Adrenal gland (tissue), 5 donors: ENCODE data around the gene NUFIP1.

ENCODE experiments used
- POLR2A ChIP-seq, 2 donors: fragments of 450-650 bp; IDR thresholded peaks; one replicate each; pipeline ENCODE4 v1.6.1; 2017; ENCODE audit warnings: antibody characterized with exemption in 2 of 2, mild to moderate bottlenecking in 2 of 2, moderate library complexity in 1 of 2
- TF ChIP-seq, protein P1 (sequence below), 6 experiments: fragments of 450-650 bp in 4 of 6; fragments of 200-600 bp in 2 of 6; sonication (generic) in 1 of 6; IDR thresholded peaks; 1 replicate in 5 of 6; 2 replicates in 1 of 6; pipeline versions ENCODE4 v1.5.1 to v1.8.0; 2016 to 2021; ENCODE audit warnings: antibody characterized with exemption in 6 of 6, mild to moderate bottlenecking in 2 of 6, moderate library complexity in 1 of 6
- donor health status: DM: no; HTN: no; CAD: no.

- TF ChIP-seq POLR2A (IDR thresholded peaks at IDR 0.05), result no peak
- TF ChIP-seq, protein P1, sequence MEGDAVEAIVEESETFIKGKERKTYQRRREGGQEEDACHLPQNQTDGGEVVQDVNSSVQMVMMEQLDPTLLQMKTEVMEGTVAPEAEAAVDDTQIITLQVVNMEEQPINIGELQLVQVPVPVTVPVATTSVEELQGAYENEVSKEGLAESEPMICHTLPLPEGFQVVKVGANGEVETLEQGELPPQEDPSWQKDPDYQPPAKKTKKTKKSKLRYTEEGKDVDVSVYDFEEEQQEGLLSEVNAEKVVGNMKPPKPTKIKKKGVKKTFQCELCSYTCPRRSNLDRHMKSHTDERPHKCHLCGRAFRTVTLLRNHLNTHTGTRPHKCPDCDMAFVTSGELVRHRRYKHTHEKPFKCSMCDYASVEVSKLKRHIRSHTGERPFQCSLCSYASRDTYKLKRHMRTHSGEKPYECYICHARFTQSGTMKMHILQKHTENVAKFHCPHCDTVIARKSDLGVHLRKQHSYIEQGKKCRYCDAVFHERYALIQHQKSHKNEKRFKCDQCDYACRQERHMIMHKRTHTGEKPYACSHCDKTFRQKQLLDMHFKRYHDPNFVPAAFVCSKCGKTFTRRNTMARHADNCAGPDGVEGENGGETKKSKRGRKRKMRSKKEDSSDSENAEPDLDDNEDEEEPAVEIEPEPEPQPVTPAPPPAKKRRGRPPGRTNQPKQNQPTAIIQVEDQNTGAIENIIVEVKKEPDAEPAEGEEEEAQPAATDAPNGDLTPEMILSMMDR (IDR thresholded peaks at IDR 0.05), result no peak
Observed at GRCh38 chr13:44902738-44903137, 86.5 kb downstream of the NUFIP1 start.
